Fibroblast of mammary gland (primary cell): Measurements from ENCODE around the gene MLST8.
"Not testable (repeated sequence)": the region's sequence is repeated elsewhere in the genome, so short reads cannot be mapped to it uniquely, and the experiment has no call there.

Experiments
- DNase-seq: peaks from one replicate; pipeline ENCODE4 v3.0.0-alpha.2; 2010; ENCODE audit warnings: low read depth
- H3K4me3 ChIP-seq: 2 replicates; pipeline ENCODE4 v1.5.1; 2011; ENCODE audit warnings: low read depth, mild to moderate bottlenecking, low read length, moderate library complexity; ENCODE audit not compliant: control insufficient read depth
- TF ChIP-seq, protein P1 (sequence below): conservative IDR thresholded peaks from 2 replicates; pipeline ENCODE4 v1.5.1; 2011; ENCODE audit warnings: low read depth, low read length, inconsistent platforms; ENCODE audit not compliant: control insufficient read depth, insufficient read depth

Gene MLST8

GRCh38 chr16:2251296-2252111, 46.2 kb downstream of the MLST8 start, which contains the start of gene ECI1:
Gene ECI1, minus strand, starts transcription at chr16:2251587. Its CDS starts 21 bp downstream, at chr16:2251566.
- peak; percentile 93 for DNase-seq
- peak within 1 kb of the TSS; percentile 66 for H3K4me3 ChIP-seq
- TF ChIP-seq, protein P1, sequence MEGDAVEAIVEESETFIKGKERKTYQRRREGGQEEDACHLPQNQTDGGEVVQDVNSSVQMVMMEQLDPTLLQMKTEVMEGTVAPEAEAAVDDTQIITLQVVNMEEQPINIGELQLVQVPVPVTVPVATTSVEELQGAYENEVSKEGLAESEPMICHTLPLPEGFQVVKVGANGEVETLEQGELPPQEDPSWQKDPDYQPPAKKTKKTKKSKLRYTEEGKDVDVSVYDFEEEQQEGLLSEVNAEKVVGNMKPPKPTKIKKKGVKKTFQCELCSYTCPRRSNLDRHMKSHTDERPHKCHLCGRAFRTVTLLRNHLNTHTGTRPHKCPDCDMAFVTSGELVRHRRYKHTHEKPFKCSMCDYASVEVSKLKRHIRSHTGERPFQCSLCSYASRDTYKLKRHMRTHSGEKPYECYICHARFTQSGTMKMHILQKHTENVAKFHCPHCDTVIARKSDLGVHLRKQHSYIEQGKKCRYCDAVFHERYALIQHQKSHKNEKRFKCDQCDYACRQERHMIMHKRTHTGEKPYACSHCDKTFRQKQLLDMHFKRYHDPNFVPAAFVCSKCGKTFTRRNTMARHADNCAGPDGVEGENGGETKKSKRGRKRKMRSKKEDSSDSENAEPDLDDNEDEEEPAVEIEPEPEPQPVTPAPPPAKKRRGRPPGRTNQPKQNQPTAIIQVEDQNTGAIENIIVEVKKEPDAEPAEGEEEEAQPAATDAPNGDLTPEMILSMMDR, result peak; percentile 47

DNA sequence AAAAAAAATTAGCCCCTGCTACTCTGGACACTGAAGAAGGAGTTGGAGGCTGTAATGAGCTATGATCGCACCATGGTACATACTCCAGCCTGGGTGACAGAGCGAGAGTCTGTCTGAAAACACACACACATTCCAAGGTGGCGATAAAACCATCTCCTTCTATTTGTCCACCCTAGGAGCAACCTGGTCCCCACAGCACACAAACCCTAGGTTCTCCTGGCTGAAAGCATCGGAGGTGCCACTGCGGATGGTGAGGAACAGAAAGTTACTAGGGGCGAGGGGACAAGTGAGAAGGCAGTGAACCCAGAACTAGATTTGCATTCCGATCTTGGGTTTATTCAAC, 47.5 kb downstream of the MLST8 start:
- DNase-seq, result no peak
- no peak overlapping the region for H3K4me3 ChIP-seq
- TF ChIP-seq, protein P1, result no peak

DNA sequence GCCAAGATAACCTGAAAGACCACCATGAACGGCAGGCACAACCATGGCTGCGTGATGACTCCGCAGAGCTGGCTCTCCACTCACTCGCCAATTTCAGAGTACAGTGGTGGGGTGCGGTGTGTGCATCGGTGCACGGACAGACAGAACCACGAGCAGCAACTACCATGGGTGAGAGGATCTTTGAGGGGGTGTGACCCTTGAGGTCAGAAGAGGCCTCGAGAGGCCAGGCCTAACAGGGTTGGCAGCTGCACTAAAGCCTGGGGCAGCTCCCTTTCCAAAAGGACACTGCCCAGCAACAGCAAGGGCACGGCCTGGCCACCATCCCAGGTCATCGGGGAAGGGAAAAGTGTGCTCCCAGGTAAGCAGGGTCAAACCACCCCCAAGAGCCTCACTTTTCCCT, 48.0 kb downstream of the MLST8 start:
- DNase-seq, result no peak
- H3K4me3 ChIP-seq, result no peak overlapping the region
- TF ChIP-seq, protein P1, result no peak

DNA sequence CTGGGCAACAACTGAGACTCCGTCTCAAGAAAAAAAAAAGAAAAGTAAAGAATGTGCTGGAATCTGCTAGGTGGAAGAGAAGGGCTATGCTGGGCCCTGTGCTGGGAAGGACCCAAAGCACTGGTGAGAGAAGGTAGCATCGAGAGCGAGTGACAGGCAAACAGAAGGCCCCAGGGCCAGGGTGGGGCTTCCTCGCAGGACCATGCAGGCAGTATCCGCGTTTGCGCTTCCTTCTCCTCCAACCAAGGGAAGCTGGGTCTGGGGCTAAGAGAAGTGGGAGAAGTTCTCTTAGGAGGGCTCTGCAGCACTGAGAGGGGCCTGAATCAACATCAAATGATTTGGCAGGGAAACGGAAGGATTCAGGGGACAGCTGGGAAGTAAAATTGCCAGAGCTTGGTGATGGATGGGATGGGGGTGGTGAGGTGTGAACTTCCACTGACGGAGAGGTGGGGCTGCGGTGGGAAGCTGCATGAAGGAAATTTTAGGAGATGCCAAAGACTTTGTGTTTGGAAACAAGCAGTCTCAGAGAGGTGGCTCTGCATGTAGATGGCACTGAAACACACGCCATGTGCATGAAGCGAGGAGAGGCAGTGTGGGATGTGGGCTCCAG, 51.4 kb downstream of the MLST8 start:
- no peak overlapping the region for H3K4me3 ChIP-seq
- DNase-seq, result no peak
- TF ChIP-seq, protein P1, result no peak

DNA sequence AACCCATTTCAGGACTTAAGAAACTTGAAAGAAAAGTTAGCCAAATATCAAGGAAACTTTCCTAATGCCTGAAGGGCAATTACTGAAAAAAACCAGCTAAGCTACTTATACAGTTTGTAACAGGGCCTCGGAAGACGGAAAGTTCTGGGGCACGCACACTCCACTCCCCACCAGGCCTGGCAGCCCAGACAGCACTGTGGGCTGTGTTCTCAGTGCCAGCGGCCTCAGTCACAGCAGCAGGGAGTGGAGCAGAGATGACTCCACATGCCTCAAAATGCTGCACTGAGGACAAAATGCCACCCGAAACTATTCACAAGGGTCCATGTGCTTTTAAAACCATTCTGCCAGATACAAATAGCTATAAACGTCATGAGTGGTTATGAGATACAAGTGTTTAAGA, 52.5 kb downstream of the MLST8 start:
- no peak overlapping the region for H3K4me3 ChIP-seq
- TF ChIP-seq, protein P1, result no peak

GRCh38 chr16:2258530-2258929, 53.3 kb downstream of the MLST8 start:
- H3K4me3 ChIP-seq, DNase-seq: not testable (repeated sequence)

More for the DNA sequence above, 52.5 kb downstream of the MLST8 start:
- DNase-seq, result no peak
